OCI-LY7 (cell line): ENCODE results near the gene MRFAP1.

ENCODE experiments used
- EZH2phosphoT487 ChIP-seq: fragments of 200-600 bp; sonication (generic); IDR thresholded peaks from 2 replicates; pipeline ENCODE4 v1.6.1; 2018; ENCODE audit warnings: low read depth, borderline replicate concordance, mild to moderate bottlenecking, mixed run types, antibody characterized with exemption, low read length, moderate library complexity, mixed read lengths
- TF ChIP-seq, protein P1 (sequence below): fragments of 200-600 bp; sonication (generic); conservative IDR thresholded peaks from 2 replicates; pipeline ENCODE4 v1.5.1; 2014; ENCODE audit warnings: mild to moderate bottlenecking, antibody characterized with exemption, low read length, moderate library complexity, mixed read lengths

DNA sequence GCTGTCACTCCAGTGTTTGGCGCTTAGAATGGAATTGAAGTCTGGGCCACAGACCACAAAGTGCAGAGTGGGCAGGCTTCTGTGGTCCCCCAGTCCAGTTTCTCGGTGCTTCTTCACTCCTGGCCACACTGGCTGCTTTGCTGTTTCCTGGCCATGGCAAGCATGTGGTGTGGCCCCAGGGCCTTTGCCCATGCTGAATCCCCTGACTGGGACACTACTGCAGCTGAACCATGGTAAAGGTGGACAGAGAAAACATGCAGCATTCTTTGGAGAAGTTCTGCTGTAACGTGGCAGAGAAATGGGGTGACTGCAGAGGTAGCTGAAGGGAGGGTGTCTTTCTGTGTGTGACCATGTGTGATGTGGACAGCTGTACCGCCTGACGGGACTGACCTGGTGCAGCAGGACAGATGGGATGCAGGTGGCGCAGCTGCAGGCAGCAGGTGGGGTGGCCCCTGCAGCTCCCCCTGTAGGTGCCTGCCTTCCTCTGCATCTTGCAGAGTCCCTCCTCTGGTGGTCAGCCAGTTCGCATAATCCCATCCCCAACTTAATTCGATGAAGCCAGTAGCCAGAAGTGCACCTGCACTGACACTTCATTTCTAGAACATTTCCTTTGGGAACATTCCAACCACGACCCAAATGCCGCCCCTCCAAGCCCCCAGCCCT lies 40.0 kb downstream of the MRFAP1 start:
- TF ChIP-seq, protein P1, sequence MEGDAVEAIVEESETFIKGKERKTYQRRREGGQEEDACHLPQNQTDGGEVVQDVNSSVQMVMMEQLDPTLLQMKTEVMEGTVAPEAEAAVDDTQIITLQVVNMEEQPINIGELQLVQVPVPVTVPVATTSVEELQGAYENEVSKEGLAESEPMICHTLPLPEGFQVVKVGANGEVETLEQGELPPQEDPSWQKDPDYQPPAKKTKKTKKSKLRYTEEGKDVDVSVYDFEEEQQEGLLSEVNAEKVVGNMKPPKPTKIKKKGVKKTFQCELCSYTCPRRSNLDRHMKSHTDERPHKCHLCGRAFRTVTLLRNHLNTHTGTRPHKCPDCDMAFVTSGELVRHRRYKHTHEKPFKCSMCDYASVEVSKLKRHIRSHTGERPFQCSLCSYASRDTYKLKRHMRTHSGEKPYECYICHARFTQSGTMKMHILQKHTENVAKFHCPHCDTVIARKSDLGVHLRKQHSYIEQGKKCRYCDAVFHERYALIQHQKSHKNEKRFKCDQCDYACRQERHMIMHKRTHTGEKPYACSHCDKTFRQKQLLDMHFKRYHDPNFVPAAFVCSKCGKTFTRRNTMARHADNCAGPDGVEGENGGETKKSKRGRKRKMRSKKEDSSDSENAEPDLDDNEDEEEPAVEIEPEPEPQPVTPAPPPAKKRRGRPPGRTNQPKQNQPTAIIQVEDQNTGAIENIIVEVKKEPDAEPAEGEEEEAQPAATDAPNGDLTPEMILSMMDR, result no peak
- TF ChIP-seq EZH2phosphoT487, result no peak
